Retina (tissue), 1 donor: ENCODE measurements around the gene DNMT1.

Source experiments
- DNase-seq: peaks from one replicate; pipeline ENCODE4 v3.0.0-alpha.2; 2016

The DNMT1 gene

DNA sequence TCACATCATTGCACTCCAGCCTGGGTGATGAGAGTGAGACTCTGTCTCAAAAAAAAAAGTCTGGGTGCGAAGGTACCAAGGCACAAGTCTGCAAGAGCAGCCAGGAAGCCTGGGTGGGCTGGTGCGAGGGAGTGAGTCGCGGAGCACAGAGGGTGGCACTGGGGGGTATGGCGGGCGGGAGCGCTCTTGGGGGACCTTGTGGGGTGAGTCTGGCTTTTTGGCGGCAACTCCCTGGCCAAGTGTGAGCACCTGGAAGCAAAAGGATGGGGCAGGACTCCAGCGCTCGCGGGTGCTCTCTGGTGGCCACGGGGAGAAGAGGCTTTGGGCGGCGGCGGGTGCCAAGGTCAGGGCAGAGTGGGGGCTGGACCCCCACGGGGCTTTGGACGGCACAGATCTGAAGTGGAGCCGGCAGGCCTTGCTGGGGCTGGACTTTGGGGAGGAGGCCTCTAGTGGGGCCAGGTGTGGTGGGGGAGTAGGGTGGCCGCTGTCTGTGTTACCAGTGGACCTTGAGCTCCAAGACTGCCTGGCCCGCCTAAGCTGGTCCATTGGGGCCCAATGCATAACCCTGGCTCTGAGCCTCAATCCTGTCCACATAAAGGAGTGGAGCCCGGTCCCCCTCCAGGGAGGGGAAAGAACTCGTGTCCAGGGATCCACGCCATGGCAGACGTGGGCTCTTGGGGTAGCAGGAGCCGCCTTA, 81.7 kb downstream of the DNMT1 start:
- peak; percentile 36 for DNase-seq

GRCh38 chr19:10112037-10112761, 82.6 kb downstream of the DNMT1 start:
- no peak for DNase-seq

DNA sequence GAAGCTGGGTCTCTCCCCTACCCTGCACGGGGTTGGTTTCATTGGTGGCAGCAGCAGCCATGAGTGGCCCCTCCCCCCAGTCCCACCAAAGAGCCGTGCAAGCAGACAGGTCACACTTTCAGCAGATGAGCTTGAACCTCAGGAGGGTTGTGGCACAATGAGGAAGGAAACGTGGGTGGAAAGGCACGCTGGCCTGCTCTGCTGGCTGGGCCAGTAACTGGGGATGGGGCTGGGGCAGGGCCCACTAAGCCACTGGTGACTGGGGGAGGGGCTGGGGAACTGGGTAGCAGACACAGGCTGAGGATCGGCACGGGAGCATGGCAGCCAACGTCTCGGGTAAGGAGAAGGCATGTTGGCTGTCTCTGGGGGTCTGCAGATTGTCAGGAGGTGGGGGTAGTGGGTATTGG, 83.3 kb downstream of the DNMT1 start, which contains the start of gene P2RY11:
Gene P2RY11 (plus strand): TSS at position 289 of the 407 bp plus-strand sequence. CDS start 29 bp downstream, at position 318.
- DNase-seq = no peak

GRCh38 chr19:10110972-10111317, 83.8 kb downstream of the DNMT1 start:
- DNase-seq = no peak

- no peak for DNase-seq
Measured at GRCh38 chr19:10110076-10110971, 84.4 kb downstream of the DNMT1 start.

DNA sequence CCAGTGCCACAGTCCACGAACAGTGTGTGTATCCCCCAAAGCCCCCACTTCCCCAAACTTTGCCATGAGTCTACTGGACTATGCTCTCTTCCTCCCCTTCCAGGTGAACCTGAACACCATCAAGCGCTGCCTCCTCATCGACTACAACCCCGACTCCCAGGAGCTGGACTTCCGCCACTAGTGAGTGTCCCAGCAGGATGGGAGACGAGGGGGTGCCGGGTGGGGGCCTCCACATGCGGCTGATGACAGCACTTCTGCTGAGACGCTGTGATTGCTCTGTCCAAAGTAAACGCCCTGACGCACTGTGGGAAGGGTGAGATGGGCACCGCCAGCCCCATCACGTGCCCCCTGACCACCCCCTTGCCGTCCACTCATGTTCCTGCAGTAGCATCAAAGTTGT, 85.2 kb downstream of the DNMT1 start:
- DNase-seq = no peak

- DNase-seq = no peak
Measured at GRCh38 chr19:10107817-10108367, 86.9 kb downstream of the DNMT1 start.

DNA sequence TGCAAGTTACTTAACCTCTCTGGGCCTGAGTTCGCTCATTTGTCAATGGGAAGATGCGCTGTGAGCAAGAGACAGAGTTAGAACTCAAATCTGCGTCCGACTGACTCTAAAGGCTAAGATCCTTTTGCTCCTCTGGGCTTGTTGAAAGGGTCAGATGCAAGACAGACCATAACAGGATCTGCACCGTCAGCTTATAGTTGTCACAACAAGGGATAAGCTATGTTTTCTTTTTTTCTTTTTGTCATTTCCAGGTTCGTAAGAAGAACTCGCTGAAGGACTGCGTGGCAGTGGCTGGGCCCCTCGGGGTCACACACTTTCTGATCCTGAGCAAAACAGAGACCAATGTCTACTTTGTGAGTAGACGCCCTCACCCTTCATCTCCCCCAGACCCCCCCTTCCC, 87.5 kb downstream of the DNMT1 start:
- no peak for DNase-seq

GRCh38 chr19:10106100-10106936, 88.4 kb downstream of the DNMT1 start, which contains the start of gene PPAN:
Gene PPAN (plus strand): TSS chr19:10106362. CDS start chr19:10106395, 33 bp downstream.
- DNase-seq = peak; percentile 97

DNA sequence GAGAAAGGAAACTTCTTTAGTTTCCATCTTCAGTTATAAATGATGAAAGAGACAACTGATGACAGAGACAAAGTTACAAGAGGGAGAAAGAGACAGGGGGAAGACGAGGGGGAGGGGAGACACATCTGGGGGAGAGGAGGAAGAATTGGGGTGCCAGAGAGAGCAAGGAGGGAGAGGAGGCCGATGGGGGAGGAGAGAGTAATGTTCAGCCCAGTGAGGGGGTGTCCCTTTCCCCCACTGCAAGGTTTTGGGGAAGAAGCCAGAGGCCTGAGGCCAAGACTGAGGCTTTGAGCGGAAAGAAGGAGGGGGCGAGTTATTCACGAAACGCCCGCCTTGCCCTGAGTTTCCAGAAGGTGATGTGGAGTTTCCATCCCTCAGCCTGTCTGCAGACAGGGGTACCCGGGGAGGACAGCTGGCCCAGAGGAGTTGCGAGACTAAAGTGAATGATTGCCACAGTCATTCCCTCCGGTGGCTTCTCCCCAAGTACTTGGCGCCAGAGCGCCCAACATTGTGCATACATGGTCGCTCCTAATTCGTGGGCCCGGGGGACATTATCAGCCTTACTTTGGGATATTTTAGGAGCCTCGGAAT, 89.1 kb downstream of the DNMT1 start:
- no peak for DNase-seq

DNA sequence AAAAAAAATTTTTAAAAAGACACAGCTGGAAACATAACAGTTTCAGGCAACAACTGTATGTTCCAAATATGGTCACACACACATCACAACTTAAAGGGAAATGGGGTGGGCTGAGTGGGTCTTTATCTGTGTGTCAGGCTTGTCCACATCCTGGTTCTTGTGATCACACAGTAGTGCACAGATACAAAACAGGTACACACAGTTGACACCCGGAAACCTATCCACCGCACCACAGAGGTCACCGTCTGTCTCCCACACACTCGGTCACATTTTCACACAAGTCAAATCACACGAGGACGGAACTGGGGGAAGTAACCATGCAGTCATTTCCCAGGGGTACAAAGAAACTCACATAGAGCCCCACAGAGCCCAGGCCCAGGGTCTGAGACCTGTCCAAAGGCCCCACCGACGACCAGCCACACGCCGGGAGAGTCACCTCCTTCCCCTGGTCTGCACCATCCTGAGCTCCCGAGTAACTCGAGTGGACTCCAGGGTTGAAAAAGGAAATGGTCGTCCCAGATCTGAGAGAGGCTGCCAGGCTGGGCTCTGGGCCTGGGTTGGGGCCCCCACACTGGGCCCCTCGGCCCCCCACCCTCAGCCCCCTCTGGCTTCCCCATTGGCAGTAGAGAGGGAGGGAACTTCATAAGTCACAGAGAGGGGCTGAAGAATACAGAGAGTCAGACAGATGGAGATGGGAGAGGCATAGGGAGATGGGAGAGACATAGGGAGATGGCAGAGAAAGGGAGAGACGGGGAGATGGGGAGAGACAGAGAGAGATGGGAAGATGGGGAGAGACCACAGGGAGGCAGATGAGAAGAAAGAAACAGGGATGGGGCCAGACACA, 89.9 kb downstream of the DNMT1 start:
- no peak for DNase-seq

DNA sequence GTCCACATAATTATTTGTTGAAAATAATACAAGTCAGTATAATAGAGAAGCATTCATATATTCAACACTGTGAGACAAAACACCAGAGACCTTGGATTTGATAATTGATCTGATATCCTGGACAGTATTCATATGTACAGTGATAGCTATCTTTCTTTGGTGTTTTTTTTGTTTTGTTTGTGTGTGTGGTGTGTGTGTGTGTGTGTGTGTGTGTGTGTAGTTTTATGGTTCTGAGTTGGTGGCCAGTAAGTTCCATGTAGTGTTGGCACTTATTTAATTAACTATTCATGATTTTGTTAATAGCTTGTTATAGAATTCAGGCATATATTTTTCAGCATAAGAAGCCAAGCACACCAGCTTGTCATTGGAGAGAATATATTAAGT, 90.6 kb downstream of the DNMT1 start:
- no peak for DNase-seq

- no peak for DNase-seq
Measured at GRCh38 chr19:10102787-10103236, 91.9 kb downstream of the DNMT1 start.

DNA sequence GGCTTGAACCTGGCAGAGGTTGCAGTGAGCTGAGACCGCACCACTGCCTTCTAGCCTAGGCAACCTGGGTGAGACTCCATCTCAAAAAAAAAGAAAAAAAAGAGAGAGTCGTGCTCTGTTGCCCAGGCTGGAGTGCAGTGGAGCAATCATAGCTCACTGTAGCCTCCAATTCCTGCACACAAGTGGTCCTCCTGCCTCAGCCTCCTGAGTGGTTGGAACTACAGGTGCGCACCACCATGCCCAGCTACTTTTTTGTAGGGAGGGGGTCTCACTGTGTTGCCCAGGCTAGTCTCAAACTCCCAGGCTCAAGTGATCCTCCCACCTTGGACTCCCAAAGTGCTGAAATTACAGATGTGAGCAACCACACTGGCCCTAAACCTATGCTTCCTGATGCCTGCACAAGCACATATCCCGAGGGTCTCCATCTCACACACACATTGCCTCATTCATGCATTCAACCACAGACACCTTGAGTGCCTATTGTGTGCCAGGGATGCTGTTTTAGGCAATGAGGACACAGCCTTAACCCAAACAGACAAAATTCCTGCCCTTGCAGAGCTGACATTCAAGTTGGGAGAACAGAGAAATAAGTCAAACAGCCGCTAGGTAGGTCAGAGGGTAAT, 94.5 kb downstream of the DNMT1 start:
- no peak for DNase-seq

- no peak for DNase-seq
Measured at GRCh38 chr19:10096615-10096963, 98.2 kb downstream of the DNMT1 start.

- peak; percentile 88 for DNase-seq
Measured at GRCh38 chr19:10095948-10096614, 98.7 kb downstream of the DNMT1 start.

DNA sequence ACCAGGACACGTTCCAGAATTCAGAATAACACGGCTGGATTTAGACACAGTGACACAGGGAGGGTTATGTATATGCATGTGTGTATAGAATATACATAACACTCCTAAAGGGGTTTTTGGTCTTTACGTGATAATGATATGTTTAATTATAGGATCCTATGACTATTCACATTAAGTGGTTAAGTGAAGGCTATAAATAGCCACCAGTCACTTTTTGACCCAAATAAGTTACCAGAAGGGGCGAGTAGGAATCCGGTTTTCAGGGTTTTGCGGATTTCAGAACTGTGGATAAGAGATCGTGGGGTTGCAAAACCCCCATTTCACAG, 99.2 kb downstream of the DNMT1 start:
- no peak for DNase-seq

GRCh38 chr19:10093295-10094186, 101.2 kb downstream of the DNMT1 start:
- DNase-seq = no peak
